Esophagus squamous epithelium (tissue), 4 donors: ENCODE data around the gene POU6F2.

ENCODE experiments used
- POLR2A ChIP-seq, 4 donors: fragments of 450-650 bp; IDR thresholded peaks; one replicate each; pipeline ENCODE4 v1.6.1; 2017; ENCODE audit warnings: antibody characterized with exemption in 4 of 4, mild to moderate bottlenecking in 4 of 4, moderate library complexity in 3 of 4
- TF ChIP-seq, protein P1 (sequence below), 6 experiments: fragments of 450-650 bp in 4 of 6; fragments of 200-600 bp in 2 of 6; sonication (generic) in 2 of 6; IDR thresholded peaks; one replicate each; pipeline ENCODE4 v1.5.1; 2016 to 2019; ENCODE audit warnings: antibody characterized with exemption in 6 of 6, mild to moderate bottlenecking in 4 of 6, moderate library complexity in 4 of 6

DNA sequence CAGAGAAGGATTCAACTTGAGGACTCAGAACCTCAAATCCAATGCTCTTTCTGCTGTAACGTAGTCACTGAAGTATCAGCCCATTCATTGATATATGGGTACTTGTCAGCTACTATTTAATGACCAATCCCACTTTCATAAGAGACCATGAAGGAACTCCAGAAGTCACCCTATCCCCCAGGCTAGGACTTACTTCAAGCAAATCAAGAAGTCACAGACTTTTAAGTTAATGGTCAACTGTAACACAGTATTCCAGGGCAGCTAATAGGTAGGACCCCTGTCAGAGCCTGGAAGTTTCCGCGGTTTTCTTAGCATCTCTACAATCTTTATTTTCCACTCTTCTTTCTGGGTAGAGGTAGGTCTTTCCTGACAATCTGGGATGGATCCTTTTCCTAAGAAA is 269.9 kb downstream of the POU6F2 start:
- TF ChIP-seq, protein P1, sequence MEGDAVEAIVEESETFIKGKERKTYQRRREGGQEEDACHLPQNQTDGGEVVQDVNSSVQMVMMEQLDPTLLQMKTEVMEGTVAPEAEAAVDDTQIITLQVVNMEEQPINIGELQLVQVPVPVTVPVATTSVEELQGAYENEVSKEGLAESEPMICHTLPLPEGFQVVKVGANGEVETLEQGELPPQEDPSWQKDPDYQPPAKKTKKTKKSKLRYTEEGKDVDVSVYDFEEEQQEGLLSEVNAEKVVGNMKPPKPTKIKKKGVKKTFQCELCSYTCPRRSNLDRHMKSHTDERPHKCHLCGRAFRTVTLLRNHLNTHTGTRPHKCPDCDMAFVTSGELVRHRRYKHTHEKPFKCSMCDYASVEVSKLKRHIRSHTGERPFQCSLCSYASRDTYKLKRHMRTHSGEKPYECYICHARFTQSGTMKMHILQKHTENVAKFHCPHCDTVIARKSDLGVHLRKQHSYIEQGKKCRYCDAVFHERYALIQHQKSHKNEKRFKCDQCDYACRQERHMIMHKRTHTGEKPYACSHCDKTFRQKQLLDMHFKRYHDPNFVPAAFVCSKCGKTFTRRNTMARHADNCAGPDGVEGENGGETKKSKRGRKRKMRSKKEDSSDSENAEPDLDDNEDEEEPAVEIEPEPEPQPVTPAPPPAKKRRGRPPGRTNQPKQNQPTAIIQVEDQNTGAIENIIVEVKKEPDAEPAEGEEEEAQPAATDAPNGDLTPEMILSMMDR (IDR thresholded peaks at IDR 0.05): no peak
- TF ChIP-seq POLR2A (IDR thresholded peaks at IDR 0.05): no peak
